Peyer's patch (tissue), 4 donors: ENCODE data around the gene PRPS1. TPM values are rescaled to one million over a fixed set of nuclear protein-coding genes. Genes with fewer than 3 reads are reported as not detected.
"Not testable (repeated sequence)": the region's sequence is repeated elsewhere in the genome, so short reads cannot be mapped to it uniquely, and the experiment has no call there.

Experiments
- DNase-seq, 3 donors: peaks; one replicate each; pipeline ENCODE4 v3.0.0-alpha.2; 2017 to 2019
- H3K27ac ChIP-seq, 4 donors: fragments of 200-600 bp; sonication (generic); one replicate each; pipeline ENCODE4 v1.5.1; 2016 to 2019
- H3K27me3 ChIP-seq, 2 donors: fragments of 200-600 bp; sonication (generic); one replicate each; pipeline ENCODE4 v1.5.1; 2019
- H3K36me3 ChIP-seq, 3 donors: fragments of 200-600 bp; sonication (generic); one replicate each; pipeline ENCODE4 v1.5.1; 2016 to 2019
- H3K4me1 ChIP-seq, 4 donors: fragments of 200-600 bp; sonication (generic); one replicate each; pipeline ENCODE4 v1.5.1; 2016 to 2019
- H3K4me3 ChIP-seq, 4 donors: fragments of 200-600 bp; sonication (generic); 1 replicate in 3 of 4; 2 replicates in 1 of 4; pipeline ENCODE4 v1.5.1; 2016 to 2019; ENCODE audit warnings: mild to moderate bottlenecking in 1 of 4
- H3K9me3 ChIP-seq, 4 donors: fragments of 200-600 bp; sonication (generic); one replicate each; pipeline ENCODE4 v1.5.1; 2016 to 2019; ENCODE audit warnings: mild to moderate bottlenecking in 1 of 4
- CTCF ChIP-seq, 6 experiments: fragments of 450-650 bp in 4 of 6; fragments of 200-600 bp in 2 of 6; sonication (generic) in 1 of 6; IDR thresholded peaks; one replicate each; pipeline ENCODE4 v1.5.1; 2017 to 2019; ENCODE audit warnings: antibody characterized with exemption in 6 of 6, mild to moderate bottlenecking in 3 of 6, moderate library complexity in 1 of 6
- POLR2A ChIP-seq, 2 donors: fragments of 450-650 bp; IDR thresholded peaks; one replicate each; pipeline ENCODE4 v1.5.1; 2017; ENCODE audit warnings: antibody characterized with exemption in 2 of 2, mild to moderate bottlenecking in 2 of 2, moderate library complexity in 2 of 2
- total RNA-seq, 4 donors: library from RNA; depleted of rRNA; stranded (reverse); fragments of >200 nt; gene quantifications; one replicate each; pipeline ENCODE4 v1.1.0, GENCODE V29; 2016

PRPS1 gene
- total RNA-seq, 4 donors from 2014 or later = 2.6 to 43.7 (median 9.3) TPM

DNA sequence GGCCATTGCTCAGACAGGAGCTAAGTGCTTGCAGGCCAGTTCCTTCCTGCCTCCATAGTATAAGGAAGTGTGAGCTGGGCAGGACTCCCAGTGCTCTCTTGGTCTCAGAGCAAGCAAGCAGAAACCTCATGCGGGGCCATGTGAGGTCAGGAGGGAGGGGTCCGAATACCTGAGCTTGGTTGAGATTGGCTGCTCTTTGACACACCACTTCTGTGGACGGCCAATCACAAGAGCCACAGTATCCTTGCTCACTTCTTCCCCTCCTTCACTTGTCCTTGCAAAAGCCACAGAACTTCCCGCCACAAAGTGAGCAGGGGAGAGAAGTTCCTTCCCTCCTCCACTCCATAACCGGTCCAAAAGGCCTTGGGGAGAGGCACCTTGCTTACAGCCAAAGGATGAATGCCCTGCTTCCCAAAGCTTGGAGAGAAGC lies 56.7 kb downstream of the PRPS1 start:
- no peak overlapping the region for H3K4me3 ChIP-seq
- H3K27ac ChIP-seq = peak overlapping the region in 3 of 4 donors; percentile 44 to 84 (median 75)
- DNase-seq = peak; percentile 38 to 85 (median 76)
- TF ChIP-seq POLR2A (IDR thresholded peaks at IDR 0.05) (peak in 1 of 2 donors; percentile 21), CTCF (IDR thresholded peaks at IDR 0.05) (no peak)
- H3K27me3 ChIP-seq = no peaks in the 10 kb centered on the region
- H3K9me3 ChIP-seq = no peaks in the 10 kb centered on the region
- no peaks in the 10 kb centered on the region for H3K36me3 ChIP-seq
- H3K4me1 ChIP-seq = peaks cover 0 to 31% (median 5%) of the 10 kb centered on the region in 4 donors

- not testable (repeated sequence) for H3K4me3 ChIP-seq, H3K27me3 ChIP-seq, H3K36me3 ChIP-seq, H3K9me3 ChIP-seq
- peak overlapping the region in 3 of 4 donors; percentile 44 to 84 (median 75) for H3K27ac ChIP-seq
- DNase-seq = peak in 1 of 3 donors; percentile 38
- H3K4me1 ChIP-seq = peaks cover 0 to 31% (median 5%) of the 10 kb centered on the region in 4 donors
Observed at GRCh38 chrX:107685586-107685985, 57.3 kb downstream of the PRPS1 start.

DNA sequence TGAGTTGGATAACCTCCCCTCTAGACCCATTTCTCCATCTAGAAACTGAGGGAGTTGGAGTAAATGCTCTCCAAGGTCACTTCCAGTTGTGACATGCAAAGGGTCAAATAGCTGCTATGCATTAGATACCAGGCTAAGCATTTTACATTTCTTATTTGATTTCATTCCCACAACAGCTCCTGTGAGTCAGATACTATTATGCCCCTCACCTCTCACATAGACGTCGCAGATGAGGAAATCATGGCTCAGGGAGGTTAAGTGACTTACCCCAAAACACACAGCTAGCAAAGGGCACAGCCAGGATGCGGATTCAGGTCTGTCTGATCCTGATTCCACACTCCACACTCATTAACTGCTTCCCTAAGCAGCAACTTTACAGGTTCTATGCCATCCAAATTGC lies 57.7 kb downstream of the PRPS1 start:
- no peaks in the 10 kb centered on the region for H3K36me3 ChIP-seq
- H3K27me3 ChIP-seq = no peaks in the 10 kb centered on the region
- peaks cover 0 to 31% (median 5%) of the 10 kb centered on the region in 4 donors for H3K4me1 ChIP-seq
- H3K9me3 ChIP-seq = no peaks in the 10 kb centered on the region
- no peak for TF ChIP-seq CTCF (IDR thresholded peaks at IDR 0.05)
- no peak for TF ChIP-seq POLR2A (IDR thresholded peaks at IDR 0.05)
- peak overlapping the region in 3 of 4 donors; percentile 44 to 84 (median 75) for H3K27ac ChIP-seq
- DNase-seq = no peak
- H3K4me3 ChIP-seq = no peak overlapping the region

- no peak for TF ChIP-seq CTCF (IDR thresholded peaks at IDR 0.05)
- TF ChIP-seq POLR2A (IDR thresholded peaks at IDR 0.05) = no peak
- DNase-seq = no peak
- Histone ChIP-seq H3K9me3 (no peaks in the 10 kb centered on the region), H3K27ac (no peak overlapping the region), H3K4me3 (no peak overlapping the region), H3K27me3 (no peaks in the 10 kb centered on the region), H3K36me3 (no peaks in the 10 kb centered on the region), H3K4me1 (peaks cover 0 to 31% (median 5%) of the 10 kb centered on the region in 4 donors)
Observed at GRCh38 chrX:107686792-107687191, 58.5 kb downstream of the PRPS1 start.

DNA sequence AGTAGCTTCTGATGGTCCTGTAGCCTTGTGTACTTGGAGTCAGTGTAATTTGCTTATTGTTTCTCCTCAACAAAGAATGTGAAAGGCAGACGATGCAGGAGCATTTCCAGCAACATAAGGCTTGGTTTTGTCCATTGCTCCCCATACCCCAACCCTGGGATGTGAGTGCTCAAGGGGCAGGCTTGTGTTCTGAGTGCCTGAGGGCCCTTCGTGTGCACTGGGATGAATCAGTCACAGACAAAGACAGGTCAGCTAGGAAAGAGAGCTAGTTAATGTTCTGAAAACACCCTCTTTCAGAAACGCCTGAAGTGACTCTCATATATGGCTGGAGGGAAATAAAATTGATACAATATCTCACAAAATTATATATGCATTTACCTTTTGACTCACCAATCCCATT lies 59.1 kb downstream of the PRPS1 start:
- Histone ChIP-seq H3K27ac (no peak overlapping the region), H3K9me3 (no peaks in the 10 kb centered on the region), H3K27me3 (no peaks in the 10 kb centered on the region), H3K4me3 (no peak overlapping the region), H3K36me3 (no peaks in the 10 kb centered on the region), H3K4me1 (peaks cover 0 to 24% (median 4%) of the 10 kb centered on the region in 4 donors)
- DNase-seq = no peak
- TF ChIP-seq CTCF (IDR thresholded peaks at IDR 0.05) (no peak), POLR2A (IDR thresholded peaks at IDR 0.05) (no peak)

- Histone ChIP-seq H3K9me3 (no peaks in the 10 kb centered on the region), H3K36me3 (no peaks in the 10 kb centered on the region), H3K4me3 (no peak overlapping the region), H3K27me3 (no peaks in the 10 kb centered on the region), H3K27ac (no peak overlapping the region), H3K4me1 (no peaks in the 10 kb centered on the region)
- TF ChIP-seq CTCF (IDR thresholded peaks at IDR 0.05) = no peak
- no peak for TF ChIP-seq POLR2A (IDR thresholded peaks at IDR 0.05)
- DNase-seq = no peak
Observed at GRCh38 chrX:107691024-107691448, 62.7 kb downstream of the PRPS1 start.
